ENCODE measurements around the gene NBEAL1. TPM values are rescaled to one million over a fixed set of nuclear protein-coding genes. Genes with fewer than 3 reads are reported as not detected.

NBEAL1 gene
- total and polyA plus RNA-seq, 2 of the 8 experiments (the other 6 are each of a cell fraction or from before 2014, with no cell fraction given), result 2.3 to 10.7 TPM

GRCh38 chr2:203045867-203046266 is 31.2 kb downstream of the NBEAL1 start:
- H3K4ac ChIP-seq (replicated peaks; ENCODE audit: insufficient read length, low read depth, low read length), result no peak overlapping the region
- ChIA-PET CTCF (ENCODE audit: partially characterized antibody) (interaction anchor here (0.6 kb wide), 3 partner anchors 64 to 128 kb away, joined by 3 to 5 read pairs (median 5); no protein-coding TSS in a partner anchor), POLR2A (ENCODE audit: partially characterized antibody) (no interaction called here)
- H2BK5ac ChIP-seq (ENCODE audit: low read depth, low read length), result no peak overlapping the region
- H3K27me3 ChIP-seq (replicated peaks in 1 of 4; ENCODE audit: control insufficient read depth in 3 of 4, extremely low read depth in 1 of 4, insufficient read depth in 3 of 4, low read length in 3 of 4), result no peaks in the 10 kb centered on the region
- no peak overlapping the region for H4K8ac ChIP-seq (ENCODE audit: extremely low read depth, insufficient read depth, low read length)
- no peak overlapping the region for H2BK20ac ChIP-seq (ENCODE audit: low read length)
- H3K79me2 ChIP-seq (ENCODE audit: control insufficient read depth in 1 of 2, insufficient read depth in 2 of 2, low read length in 2 of 2), result no peaks in the 10 kb centered on the region
- H3K18ac ChIP-seq (ENCODE audit: extremely low read depth, low read length), result no peak overlapping the region
- H3K4me1 ChIP-seq (replicated peaks in 1 of 4; ENCODE audit: control insufficient read depth in 3 of 4, insufficient read depth in 4 of 4, low read length in 3 of 4), result no peaks in the 10 kb centered on the region
- no peak overlapping the region for H3K4me3 ChIP-seq (ENCODE audit: extremely low read depth in 1 of 4, insufficient read depth in 2 of 4, low read depth in 3 of 4, low read length in 4 of 4)
- no peak overlapping the region for H2BK12ac ChIP-seq (ENCODE audit: low read depth, low read length)
- no peak overlapping the region for H4K5ac ChIP-seq (ENCODE audit: insufficient read length, low read depth, low read length)
- no peaks in the 10 kb centered on the region for H3K23me2 ChIP-seq (ENCODE audit: low read depth, low read length)
- H3K14ac ChIP-seq (ENCODE audit: insufficient read length), result no peak overlapping the region
- no peak overlapping the region for H3K4me2 ChIP-seq (ENCODE audit: insufficient read depth in 1 of 2, low read depth in 2 of 2, low read length in 2 of 2)
- no peak overlapping the region for H2BK15ac ChIP-seq (ENCODE audit: low read length)
- no peaks in the 10 kb centered on the region for H4K20me1 ChIP-seq (replicated peaks in 1 of 2; ENCODE audit: control insufficient read depth in 1 of 2, insufficient read depth in 2 of 2, low read length in 2 of 2)
- no peak overlapping the region for H3K23ac ChIP-seq (ENCODE audit: insufficient read length)
- H2AFZ ChIP-seq (ENCODE audit: low read length), result no peak overlapping the region
- FAIRE-seq (no peak), DNase-seq (ENCODE audit: low read depth in 1 of 2, low spot score in 2 of 2) (no peak)
- no peaks in the 10 kb centered on the region for H3K9me3 ChIP-seq (ENCODE audit: insufficient read depth in 2 of 2, low read depth in 1 of 2, low read length in 1 of 2)
- H3K9ac ChIP-seq (replicated peaks in 1 of 4; ENCODE audit: extremely low read depth in 1 of 4, low read depth in 3 of 4, low read length in 3 of 4), result no peak overlapping the region
- H2BK120ac ChIP-seq (replicated peaks; ENCODE audit: low read depth, low read length), result no peak overlapping the region
- 100% methylated on average over 1 of the region's 1 CpG; no CpG with 5 or more reads in 1 of the 2 experiments for whole genome bisulfite sequencing, 2 experiments (ENCODE audit: extremely low coverage in 1 of 2, insufficient coverage in 1 of 2, insufficient read length in 1 of 2, insufficient replicate concordance in 2 of 2, low coverage in 1 of 2, low lambda C conversion rate in 2 of 2, missing lambda C conversion rate in 1 of 2)
- peaks cover 0 to 2% (median 0%) of the 10 kb centered on the region in 4 experiments; a peak in 1 of 8 replicates for H3K36me3 ChIP-seq (ENCODE audit: control insufficient read depth in 2 of 4, insufficient read depth in 4 of 4, low read length in 3 of 4)
- H4K91ac ChIP-seq (replicated peaks; ENCODE audit: insufficient read length, low read length), result no peak overlapping the region
- no peak overlapping the region for H3K27ac ChIP-seq (ENCODE audit: low read depth, low read length)
- H3K56ac ChIP-seq (replicated peaks; ENCODE audit: insufficient read length, low read depth, low read length), result no peak overlapping the region
- no peak overlapping the region for H2AK5ac ChIP-seq (ENCODE audit: low read depth, low read length)
- no peaks in the 10 kb centered on the region for H3K79me1 ChIP-seq (ENCODE audit: low read depth, low read length)
- TF ChIP-seq POU5F1 (IDR thresholded peaks at IDR 0.05; ENCODE audit: low read depth, low read length) (no peak), RAD21 (IDR thresholded peaks at IDR 0.05 in 1 of 2, conservative IDR thresholded peaks at IDR 0.05 in 1 of 2; ENCODE audit: low read depth in 2 of 2, low read length in 2 of 2) (no peak), E2F6 (IDR thresholded peaks at IDR 0.05) (no peak), TAF7 (optimal IDR thresholded peaks at IDR 0.05; ENCODE audit: borderline replicate concordance, low read depth, low read length) (no peak), SIN3A (conservative IDR thresholded peaks at IDR 0.05 in 1 of 2, IDR thresholded peaks at IDR 0.05 in 1 of 2; ENCODE audit: low read depth in 1 of 2, low read length in 2 of 2) (no peak), USF2 (IDR thresholded peaks at IDR 0.05; ENCODE audit: low read length) (no peak), SP1 (IDR thresholded peaks at IDR 0.05; ENCODE audit: low read depth, low read length) (no peak), EGR1 (IDR thresholded peaks at IDR 0.05; ENCODE audit: borderline replicate concordance, low read depth, low read length) (no peak), TAF1 (IDR thresholded peaks at IDR 0.05; ENCODE audit: low read depth, low read length) (no peak), RBBP5 (IDR thresholded peaks at IDR 0.05; ENCODE audit: borderline replicate concordance, low read depth, low read length) (no peak), GABPA (IDR thresholded peaks at IDR 0.05; ENCODE audit: borderline replicate concordance, insufficient read depth, low read length) (no peak), KDM4A (IDR thresholded peaks at IDR 0.05; ENCODE audit: low read depth, low read length, severe bottlenecking) (no peak)
